ENCODE data around the gene WBP2. TPM values are rescaled to one million over a fixed set of nuclear protein-coding genes. Genes with fewer than 3 reads are reported as not detected.
A peak's percentile ranks its signal among the peaks of the same experiment; 100 is the strongest.
"Not testable (repeated sequence)": the region's sequence is repeated elsewhere in the genome, so short reads cannot be mapped to it uniquely, and the experiment has no call there.

Gene WBP2
- total RNA-seq, 2 experiments from 2014 or later, result 76.8 to 83.5 TPM

- Mint-ChIP-seq H3K9me3 (no peaks in the 10 kb centered on the region), H3K4me3 (peak overlapping the region; percentile 74), H3K36me3 (ENCODE audit: low read depth) (peaks cover 9% of the 10 kb centered on the region), H3K27ac (peak overlapping the region; percentile 88), H3K27me3 (no peaks in the 10 kb centered on the region), H3K4me1 (peaks cover 25% of the 10 kb centered on the region)
- ChIA-PET POLR2A (interaction anchor here (0.7 kb wide), 1 partner anchor 66 kb away, joined by 3 read pairs; no protein-coding TSS in a partner anchor), CTCF (interaction anchor here (0.8 to 4.1 kb wide), 18 partner anchors 9 to 502 kb away, joined by 3 to 17 read pairs (median 4); partner anchors contain the start of genes TRIM47 and WBP2)
- no peak for DNase-seq
Observed at GRCh38 chr17:75895370-75896155, 40.4 kb upstream of the WBP2 start.

GRCh38 chr17:75894049-75894733, 39.1 kb upstream of the WBP2 start:
- CTCF ChIA-PET, result interaction anchor here (1.2 to 1.9 kb wide), 3 partner anchors 11 to 17 kb away, joined by 5 to 7 read pairs (median 5); no protein-coding TSS in a partner anchor
- Mint-ChIP-seq H3K27ac (peak overlapping the region; percentile 66), H3K9me3 (no peaks in the 10 kb centered on the region), H3K27me3 (no peaks in the 10 kb centered on the region), H3K4me1 (peaks cover 25% of the 10 kb centered on the region), H3K36me3 (ENCODE audit: low read depth) (peaks cover 9% of the 10 kb centered on the region), H3K4me3 (peak overlapping the region; percentile 20)
- DNase-seq, result no peak
- POLR2A ChIA-PET, result no interaction called here

- Mint-ChIP-seq H3K4me1 (peaks cover 25% of the 10 kb centered on the region), H3K9me3 (no peaks in the 10 kb centered on the region), H3K27ac (peak overlapping the region; percentile 22), H3K36me3 (ENCODE audit: low read depth) (peaks cover 7% of the 10 kb centered on the region), H3K27me3 (no peaks in the 10 kb centered on the region), H3K4me3 (no peak overlapping the region)
- ChIA-PET POLR2A (no interaction called here), CTCF (interaction anchor here (0.8 to 1.7 kb wide), 3 partner anchors 14 to 405 kb away, joined by 3 to 5 read pairs (median 5); no protein-coding TSS in a partner anchor)
- no peak for DNase-seq
Observed at GRCh38 chr17:75893305-75894048, 38.3 kb upstream of the WBP2 start.

- no peak overlapping the region for H3K4me3 Mint-ChIP-seq
- ChIA-PET POLR2A (no interaction called here), CTCF (interaction anchor here (0.8 to 2.3 kb wide), 3 partner anchors 15 to 406 kb away, joined by 3 to 9 read pairs (median 3); partner anchors contain the start of gene TRIM47)
- H3K36me3 Mint-ChIP-seq (ENCODE audit: low read depth), result peaks cover 8% of the 10 kb centered on the region
- no peaks in the 10 kb centered on the region for H3K9me3 Mint-ChIP-seq
- no peak for DNase-seq
- peaks cover 25% of the 10 kb centered on the region for H3K4me1 Mint-ChIP-seq
- no peak overlapping the region for H3K27ac Mint-ChIP-seq
- H3K27me3 Mint-ChIP-seq, result no peaks in the 10 kb centered on the region
Observed at GRCh38 chr17:75892556-75893224, 37.6 kb upstream of the WBP2 start.

GRCh38 chr17:75891605-75892555, 36.7 kb upstream of the WBP2 start:
- no peak overlapping the region for H3K27ac Mint-ChIP-seq
- H3K27me3 Mint-ChIP-seq, result no peaks in the 10 kb centered on the region
- H3K9me3 Mint-ChIP-seq, result no peaks in the 10 kb centered on the region
- ChIA-PET CTCF (interaction anchor here (1.0 to 2.3 kb wide), 2 partner anchors 14 to 16 kb away, joined by 3 to 9 read pairs; partner anchors contain the start of gene TRIM47), POLR2A (no interaction called here)
- H3K36me3 Mint-ChIP-seq (ENCODE audit: low read depth), result peaks cover 6% of the 10 kb centered on the region
- H3K4me3 Mint-ChIP-seq, result no peak overlapping the region
- DNase-seq, result no peak
- H3K4me1 Mint-ChIP-seq, result peaks cover 20% of the 10 kb centered on the region

- Mint-ChIP-seq H3K36me3 (ENCODE audit: low read depth) (peaks cover 6% of the 10 kb centered on the region), H3K27me3 (no peaks in the 10 kb centered on the region), H3K9me3 (no peaks in the 10 kb centered on the region), H3K4me1 (peaks cover 20% of the 10 kb centered on the region), H3K27ac (no peak overlapping the region), H3K4me3 (no peak overlapping the region)
- CTCF ChIA-PET, result interaction anchor here (0.9 to 2.3 kb wide), 4 partner anchors 10 to 223 kb away, joined by 3 to 9 read pairs (median 4); partner anchors contain the start of genes MRPL38 and TRIM47
- DNase-seq, result no peak
- POLR2A ChIA-PET, result no interaction called here
Observed at GRCh38 chr17:75891022-75891604, 36.0 kb upstream of the WBP2 start.

- POLR2A ChIA-PET, result interaction anchor here (1.0 kb wide), 1 partner anchor 89 kb away, joined by 4 read pairs; the partner anchor contains the start of gene ACOX1
Observed at GRCh38 chr17:75889454-75889853, 34.3 kb upstream of the WBP2 start.

GRCh38 chr17:75888484-75888883, 33.3 kb upstream of the WBP2 start:
- no peak for DNase-seq
- Mint-ChIP-seq H3K27ac (peak overlapping the region; percentile 36), H3K4me1 (no peaks in the 10 kb centered on the region), H3K4me3 (no peak overlapping the region), H3K9me3 (no peaks in the 10 kb centered on the region), H3K27me3 (no peaks in the 10 kb centered on the region), H3K36me3 (ENCODE audit: low read depth) (peaks cover 5% of the 10 kb centered on the region)
- CTCF ChIA-PET, result interaction anchor here (1.3 to 2.6 kb wide), 2 partner anchors 7 to 177 kb away, joined by 3 to 10 read pairs; partner anchors contain the start of gene TRIM65
- POLR2A ChIA-PET, result no interaction called here

More at GRCh38 chr17:75889454-75889853, 34.3 kb upstream of the WBP2 start:
- Mint-ChIP-seq H3K36me3 (ENCODE audit: low read depth) (peaks cover 5% of the 10 kb centered on the region), H3K4me3 (no peak overlapping the region), H3K4me1 (peaks cover 8% of the 10 kb centered on the region), H3K9me3 (no peaks in the 10 kb centered on the region), H3K27ac (no peak overlapping the region), H3K27me3 (no peaks in the 10 kb centered on the region)
- DNase-seq, result no peak
- CTCF ChIA-PET, result interaction anchor here (1.1 to 1.7 kb wide), 3 partner anchors 12 to 176 kb away, joined by 3 to 5 read pairs (median 4); partner anchors contain the start of genes MRPL38 and TRIM47

GRCh38 chr17:75885860-75886259, 30.7 kb upstream of the WBP2 start:
- H3K4me3 Mint-ChIP-seq; H3K27me3 Mint-ChIP-seq; POLR2A ChIA-PET; H3K9me3 Mint-ChIP-seq; H3K36me3 Mint-ChIP-seq (ENCODE audit: low read depth); H3K27ac Mint-ChIP-seq; DNase-seq: not testable (repeated sequence)
- H3K4me1 Mint-ChIP-seq, result peaks cover 14% of the 10 kb centered on the region
- CTCF ChIA-PET, result interaction anchor here (0.6 to 2.6 kb wide), 3 partner anchors 10 to 16 kb away, joined by 4 to 10 read pairs (median 4); partner anchors contain the start of gene TRIM65

GRCh38 chr17:75885431-75885830, 30.3 kb upstream of the WBP2 start:
- peaks cover 16% of the 10 kb centered on the region for H3K4me1 Mint-ChIP-seq
- ChIA-PET POLR2A (no interaction called here), CTCF (interaction anchor here (1.8 kb wide), 1 partner anchor 10 kb away, joined by 4 read pairs; no protein-coding TSS in a partner anchor)
- no peaks in the 10 kb centered on the region for H3K27me3 Mint-ChIP-seq
- H3K36me3 Mint-ChIP-seq (ENCODE audit: low read depth), result peaks cover 4% of the 10 kb centered on the region
- H3K27ac Mint-ChIP-seq, result no peak overlapping the region
- no peak overlapping the region for H3K4me3 Mint-ChIP-seq
- DNase-seq, result no peak
- H3K9me3 Mint-ChIP-seq, result no peaks in the 10 kb centered on the region

Data from activated CD4-positive, alpha-beta T cell treated with anti-CD3 and anti-CD28 coated beads, Interleukin-2, amount 10 ng/mL, durations not matched to agents 7 days and 5 days (primary cell).